NCI-H1105 (cell line): ENCODE measurements around the gene ANP32B.

ENCODE experiments used
- DNase-seq: peaks from one replicate; lab custom pipeline; 2025; lab: John Stamatoyannopoulos, UW

ANP32B gene

GRCh38 chr9:98031169-98031568 lies 48.0 kb downstream of the ANP32B start:
- DNase-seq, result no peak

GRCh38 chr9:98031935-98032334 lies 48.8 kb downstream of the ANP32B start:
- no peak for DNase-seq

- peak; percentile 55 for DNase-seq
These were observed 51.7 kb downstream of the ANP32B start for GRCh38 chr9:98034593-98035546.

GRCh38 chr9:98037357-98037756 lies 54.2 kb downstream of the ANP32B start:
- DNase-seq, result no peak

GRCh38 chr9:98038958-98039357 lies 55.8 kb downstream of the ANP32B start:
- no peak for DNase-seq

GRCh38 chr9:98039607-98040017 lies 56.5 kb downstream of the ANP32B start:
- no peak for DNase-seq

GRCh38 chr9:98040212-98040611 lies 57.1 kb downstream of the ANP32B start:
- DNase-seq, result no peak

GRCh38 chr9:98043915-98044314 lies 60.8 kb downstream of the ANP32B start:
- DNase-seq, result no peak

GRCh38 chr9:98045234-98046179 lies 62.4 kb downstream of the ANP32B start:
- DNase-seq, result no peak

GRCh38 chr9:98046180-98046543 lies 63.0 kb downstream of the ANP32B start:
- DNase-seq, result no peak

GRCh38 chr9:98047002-98047401 lies 63.9 kb downstream of the ANP32B start:
- DNase-seq, result no peak

GRCh38 chr9:98049288-98050072 lies 66.3 kb downstream of the ANP32B start:
- DNase-seq, result no peak

GRCh38 chr9:98050351-98050750 lies 67.2 kb downstream of the ANP32B start:
- no peak for DNase-seq

GRCh38 chr9:98054376-98054951 lies 71.3 kb downstream of the ANP32B start:
- DNase-seq, result no peak

GRCh38 chr9:98056269-98057137 lies 73.4 kb downstream of the ANP32B start, which contains the start of gene NANS:
Gene NANS (plus strand): TSS chr9:98056732. CDS start chr9:98056809, 77 bp downstream.
- DNase-seq, result peak; percentile 69

GRCh38 chr9:98057138-98057799 lies 74.1 kb downstream of the ANP32B start:
- DNase-seq, result no peak

GRCh38 chr9:98062161-98062560 lies 79.0 kb downstream of the ANP32B start:
- DNase-seq, result no peak

GRCh38 chr9:98064623-98065392 lies 81.7 kb downstream of the ANP32B start:
- DNase-seq, result no peak
